ENCODE results near the gene KAZN.

- TF ChIP-seq, protein P1, sequence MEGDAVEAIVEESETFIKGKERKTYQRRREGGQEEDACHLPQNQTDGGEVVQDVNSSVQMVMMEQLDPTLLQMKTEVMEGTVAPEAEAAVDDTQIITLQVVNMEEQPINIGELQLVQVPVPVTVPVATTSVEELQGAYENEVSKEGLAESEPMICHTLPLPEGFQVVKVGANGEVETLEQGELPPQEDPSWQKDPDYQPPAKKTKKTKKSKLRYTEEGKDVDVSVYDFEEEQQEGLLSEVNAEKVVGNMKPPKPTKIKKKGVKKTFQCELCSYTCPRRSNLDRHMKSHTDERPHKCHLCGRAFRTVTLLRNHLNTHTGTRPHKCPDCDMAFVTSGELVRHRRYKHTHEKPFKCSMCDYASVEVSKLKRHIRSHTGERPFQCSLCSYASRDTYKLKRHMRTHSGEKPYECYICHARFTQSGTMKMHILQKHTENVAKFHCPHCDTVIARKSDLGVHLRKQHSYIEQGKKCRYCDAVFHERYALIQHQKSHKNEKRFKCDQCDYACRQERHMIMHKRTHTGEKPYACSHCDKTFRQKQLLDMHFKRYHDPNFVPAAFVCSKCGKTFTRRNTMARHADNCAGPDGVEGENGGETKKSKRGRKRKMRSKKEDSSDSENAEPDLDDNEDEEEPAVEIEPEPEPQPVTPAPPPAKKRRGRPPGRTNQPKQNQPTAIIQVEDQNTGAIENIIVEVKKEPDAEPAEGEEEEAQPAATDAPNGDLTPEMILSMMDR (IDR thresholded peaks at IDR 0.05; ENCODE audit: poor library complexity): no peak
- TF ChIP-seq EZH2 (IDR thresholded peaks at IDR 0.05; ENCODE audit: borderline replicate concordance): no peak
These were observed 70.1 kb downstream of the KAZN start for GRCh38 chr1:14668538-14668937.
